BLaER1 treated with 17β-estradiol and CSF1 and Interleukin-3, amounts not matched to agents 10 nM and 100 nM (cell line): ENCODE results near the gene WRAP73.

Experiments used
- H3K27ac ChIP-seq, 11 experiments: shearing (Covaris generic); formaldehyde crosslinking; 2 replicates each; pipeline ENCODE4 v1.8.1; 2022
- H3K27me3 ChIP-seq, 11 experiments: shearing (Covaris generic); formaldehyde crosslinking; 2 replicates each; pipeline ENCODE4 v1.8.1; 2022
- H3K36me3 ChIP-seq, 11 experiments: shearing (Covaris generic); formaldehyde crosslinking; 2 replicates each; pipeline ENCODE4 v1.8.1; 2022
- H3K4me1 ChIP-seq, 10 experiments: shearing (Covaris generic); formaldehyde crosslinking; 2 replicates each; pipeline ENCODE4 v1.8.1; 2022
- H3K4me2 ChIP-seq, 11 experiments: shearing (Covaris generic); formaldehyde crosslinking; 2 replicates each; pipeline ENCODE4 v1.8.1; 2022
- H3K4me3 ChIP-seq, 10 experiments: shearing (Covaris generic); formaldehyde crosslinking; 2 replicates each; pipeline ENCODE4 v1.8.1; 2022
- H3K9ac ChIP-seq, 11 experiments: shearing (Covaris generic); formaldehyde crosslinking; 2 replicates each; pipeline ENCODE4 v1.8.1; 2022
- H3K9me3 ChIP-seq, 11 experiments: shearing (Covaris generic); formaldehyde crosslinking; replicated peaks in 1 of 11; 2 replicates each; pipeline ENCODE4 v1.8.1; 2022
- H4K20me1 ChIP-seq, 11 experiments: shearing (Covaris generic); formaldehyde crosslinking; 2 replicates each; pipeline ENCODE4 v1.8.1; 2022
- Cebpa-rat ChIP-seq, 11 experiments: shearing (Covaris generic); IDR thresholded peaks; 2 replicates each; pipeline ENCODE4 v1.8.1; 2022

The WRAP73 gene

GRCh38 chr1:3630161-3630611, 19.7 kb downstream of the WRAP73 start:
- no peak for TF ChIP-seq Cebpa-rat (IDR thresholded peaks at IDR 0.05)
- H3K9me3 ChIP-seq = no peaks in the 10 kb centered on the region
- peak overlapping the region; percentile 47 to 87 (median 70) for H3K4me2 ChIP-seq
- H3K4me1 ChIP-seq = peaks cover 30 to 44% (median 35%) of the 10 kb centered on the region in 10 experiments
- peak overlapping the region in 4 of 11 experiments; percentile 1 to 36 (median 10); a peak in 3 of 22 replicates for H3K27ac ChIP-seq
- no peak overlapping the region for H3K4me3 ChIP-seq
- no peaks in the 10 kb centered on the region; a peak in 1 of 22 replicates for H3K27me3 ChIP-seq
- H4K20me1 ChIP-seq = peaks cover 0 to 47% (median 20%) of the 10 kb centered on the region in 11 experiments; a peak in 13 of 22 replicates
- H3K9ac ChIP-seq = peak overlapping the region in 8 of 11 experiments; percentile 6 to 53 (median 16); a peak in 7 of 22 replicates
- H3K36me3 ChIP-seq = peaks cover 70 to 89% (median 85%) of the 10 kb centered on the region in 11 experiments

GRCh38 chr1:3629561-3630160, 20.2 kb downstream of the WRAP73 start:
- H3K4me3 ChIP-seq = no peak overlapping the region
- H3K27ac ChIP-seq = peak overlapping the region in 1 of 11 experiments; percentile 12; a peak in 2 of 22 replicates
- H3K9ac ChIP-seq = peak overlapping the region in 4 of 11 experiments; percentile 6 to 53 (median 26); a peak in 5 of 22 replicates
- peaks cover 30 to 44% (median 35%) of the 10 kb centered on the region in 10 experiments for H3K4me1 ChIP-seq
- peak overlapping the region; percentile 47 to 87 (median 70) for H3K4me2 ChIP-seq
- no peaks in the 10 kb centered on the region; a peak in 1 of 22 replicates for H3K27me3 ChIP-seq
- H3K9me3 ChIP-seq = no peaks in the 10 kb centered on the region
- no peak for TF ChIP-seq Cebpa-rat (IDR thresholded peaks at IDR 0.05)
- H4K20me1 ChIP-seq = peaks cover 0 to 47% (median 20%) of the 10 kb centered on the region in 11 experiments; a peak in 13 of 22 replicates
- peaks cover 64 to 83% (median 80%) of the 10 kb centered on the region in 11 experiments for H3K36me3 ChIP-seq

GRCh38 chr1:3628445-3628844, 21.5 kb downstream of the WRAP73 start:
- Histone ChIP-seq H3K36me3 (peaks cover 52 to 71% (median 67%) of the 10 kb centered on the region in 11 experiments), H3K27ac (no peak overlapping the region; a peak in 1 of 22 replicates), H3K9me3 (no peaks in the 10 kb centered on the region), H3K27me3 (peaks cover under 1 to 11% (median 10%) of the 10 kb centered on the region in 11 experiments; a peak in 20 of 22 replicates), H3K4me2 (no peak overlapping the region), H3K9ac (no peak overlapping the region), H3K4me1 (peaks cover 39 to 51% (median 43%) of the 10 kb centered on the region in 10 experiments), H3K4me3 (no peak overlapping the region), H4K20me1 (peaks cover 0 to 47% (median 20%) of the 10 kb centered on the region in 11 experiments; a peak in 13 of 22 replicates)
- TF ChIP-seq Cebpa-rat (IDR thresholded peaks at IDR 0.05) = no peak

GRCh38 chr1:3627515-3628253, 22.2 kb downstream of the WRAP73 start:
- no peak for TF ChIP-seq Cebpa-rat (IDR thresholded peaks at IDR 0.05)
- peaks cover 46 to 59% (median 50%) of the 10 kb centered on the region in 10 experiments for H3K4me1 ChIP-seq
- H3K4me3 ChIP-seq = no peak overlapping the region
- peak overlapping the region in 3 of 11 experiments; percentile 18 to 48 (median 44); a peak in 1 of 22 replicates for H3K9ac ChIP-seq
- H3K9me3 ChIP-seq = no peaks in the 10 kb centered on the region
- peaks cover 4 to 18% (median 17%) of the 10 kb centered on the region in 11 experiments; a peak in 21 of 22 replicates for H3K27me3 ChIP-seq
- H3K27ac ChIP-seq = no peak overlapping the region
- peaks cover 0 to 47% (median 20%) of the 10 kb centered on the region in 11 experiments; a peak in 13 of 22 replicates for H4K20me1 ChIP-seq
- H3K4me2 ChIP-seq = no peak overlapping the region
- peaks cover 45 to 64% (median 60%) of the 10 kb centered on the region in 11 experiments for H3K36me3 ChIP-seq

GRCh38 chr1:3626025-3626424, 23.9 kb downstream of the WRAP73 start:
- peak overlapping the region; percentile 59 to 98 (median 89); a peak in 18 of 20 replicates for H3K4me3 ChIP-seq
- TF ChIP-seq Cebpa-rat (IDR thresholded peaks at IDR 0.05) = no peak
- no peaks in the 10 kb centered on the region for H3K9me3 ChIP-seq
- H4K20me1 ChIP-seq = peaks cover 0 to 48% (median 18%) of the 10 kb centered on the region in 11 experiments; a peak in 13 of 22 replicates
- peaks cover 4 to 27% (median 23%) of the 10 kb centered on the region in 11 experiments; a peak in 21 of 22 replicates for H3K27me3 ChIP-seq
- H3K36me3 ChIP-seq = peaks cover 33 to 47% (median 43%) of the 10 kb centered on the region in 11 experiments
- no peak overlapping the region for H3K27ac ChIP-seq
- peaks cover 41 to 58% (median 47%) of the 10 kb centered on the region in 10 experiments for H3K4me1 ChIP-seq
- H3K4me2 ChIP-seq = peak overlapping the region; percentile 88 to 100 (median 99)
- H3K9ac ChIP-seq = peak overlapping the region; percentile 66 to 86 (median 79); a peak in 19 of 22 replicates

- Histone ChIP-seq H3K27ac (peak overlapping the region; percentile 14 to 74 (median 43); a peak in 16 of 22 replicates), H3K4me1 (peaks cover 41 to 56% (median 47%) of the 10 kb centered on the region in 10 experiments), H3K4me3 (peak overlapping the region; percentile 76 to 98 (median 89)), H4K20me1 (peaks cover 0 to 46% (median 14%) of the 10 kb centered on the region in 11 experiments; a peak in 14 of 22 replicates), H3K4me2 (peak overlapping the region; percentile 88 to 100 (median 99)), H3K27me3 (peaks cover 4 to 27% (median 23%) of the 10 kb centered on the region in 11 experiments; a peak in 21 of 22 replicates), H3K9me3 (no peaks in the 10 kb centered on the region), H3K9ac (peak overlapping the region; percentile 66 to 86 (median 79)), H3K36me3 (peaks cover 29 to 40% (median 38%) of the 10 kb centered on the region in 11 experiments)
- TF ChIP-seq Cebpa-rat (IDR thresholded peaks at IDR 0.05) = no peak
Measured at GRCh38 chr1:3625151-3625907, 24.6 kb downstream of the WRAP73 start.

- Histone ChIP-seq H4K20me1 (peaks cover 0 to 38% (median 8%) of the 10 kb centered on the region in 11 experiments; a peak in 9 of 22 replicates), H3K27ac (peak within 1 kb of the TSS; percentile 14 to 75 (median 59); a peak in 21 of 22 replicates), H3K9me3 (no peaks in the 10 kb centered on the region), H3K4me3 (peak within 1 kb of the TSS; percentile 76 to 98 (median 89)), H3K36me3 (peaks cover 22 to 32% (median 29%) of the 10 kb centered on the region in 11 experiments), H3K27me3 (peaks cover 4 to 27% (median 23%) of the 10 kb centered on the region in 11 experiments; a peak in 21 of 22 replicates), H3K4me2 (peak within 1 kb of the TSS; percentile 96 to 100 (median 99)), H3K4me1 (peaks cover 41 to 50% (median 46%) of the 10 kb centered on the region in 10 experiments), H3K9ac (peak within 1 kb of the TSS; percentile 69 to 86 (median 79))
- peak in 2 of 11 experiments; percentile 20 to 56; a peak in 2 of 22 replicates for TF ChIP-seq Cebpa-rat (IDR thresholded peaks at IDR 0.05)
Measured at GRCh38 chr1:3624200-3625136, 25.4 kb downstream of the WRAP73 start, which contains the start of gene TPRG1L. Gene TPRG1L, plus strand, starts transcription at chr1:3625015. Its CDS starts 58 bp downstream, at chr1:3625073.
